Aorta (tissue), 5 donors: ENCODE results near the gene FAM20B. TPM values are rescaled to one million over a fixed set of nuclear protein-coding genes. Genes with fewer than 3 reads are reported as not detected.
"Not testable (repeated sequence)": the region's sequence is repeated elsewhere in the genome, so short reads cannot be mapped to it uniquely, and the experiment has no call there.

Experiments used
- ATAC-seq: fragments of 200-7000 bp; cut with Tn5 transposase; one replicate; pipeline ENCODE4 v1.9.1; 2022; ENCODE audit warnings: moderate library complexity; ENCODE audit not compliant: low FRiP score
- DNase-seq, 2 donors: peaks; one replicate each; pipeline ENCODE4 v3.0.0-alpha.2; 2020
- H3K27ac ChIP-seq, 2 donors: one replicate each; pipeline ENCODE4 v1.5.1; 2013; ENCODE audit warnings: low read length in 2 of 2, mild to moderate bottlenecking in 2 of 2, moderate library complexity in 2 of 2, control low read depth in 1 of 2, inconsistent platforms in 1 of 2, low read depth in 1 of 2
- H3K27me3 ChIP-seq, 2 donors: one replicate each; pipeline ENCODE4 v1.6.1; 2013; ENCODE audit warnings: control low read depth in 1 of 2, low read length in 1 of 2, mild to moderate bottlenecking in 1 of 2, moderate library complexity in 1 of 2; ENCODE audit not compliant: insufficient read depth in 2 of 2, control insufficient read depth in 1 of 2
- H3K36me3 ChIP-seq, 2 donors: one replicate each; pipeline ENCODE4 v1.6.1; 2013; ENCODE audit warnings: control low read depth in 1 of 2, low read length in 1 of 2, mild to moderate bottlenecking in 1 of 2; ENCODE audit not compliant: insufficient read depth in 2 of 2, control insufficient read depth in 1 of 2
- H3K4me1 ChIP-seq, 2 donors: one replicate each; pipeline ENCODE4 v1.6.1; 2013; ENCODE audit warnings: low read length in 2 of 2, control low read depth in 1 of 2, mild to moderate bottlenecking in 1 of 2, moderate library complexity in 1 of 2; ENCODE audit not compliant: insufficient read depth in 2 of 2, control insufficient read depth in 1 of 2
- H3K4me3 ChIP-seq, 2 donors: one replicate each; pipeline ENCODE4 v1.5.1; 2013; ENCODE audit warnings: low read length in 2 of 2, control low read depth in 1 of 2, mild to moderate bottlenecking in 1 of 2
- H3K9me3 ChIP-seq: one replicate; pipeline ENCODE4 v1.6.1; 2013; ENCODE audit warnings: mild to moderate bottlenecking, low read length; ENCODE audit not compliant: control insufficient read depth
- WGBS, 2 donors: extraction: QIAGEN DNeasy Blood & Tissue Kit; methylation state at CpG; one replicate each; pipeline ENCODE4 v1.1.7; 2013; 5-methylcytosine and 5-hydroxymethylcytosine counted together
- intact Hi-C, 2 donors: fragments of 100-400 bp; cut with DNase I; formaldehyde crosslinking; loops; one replicate each; pipeline versions ENCODE4 v1.14.2 to v1.15.0; 2022
- polyA plus RNA-seq, 2 donors: library from polyadenylated mRNA; stranded (reverse); fragments of 200-250 nt; gene quantifications; one replicate each; pipeline ENCODE4 v1.2.3, GENCODE V29; 2013
- total RNA-seq, 2 donors: library from RNA; stranded (reverse); fragmentation: NEBNext Ultra II Directional; extraction: Animal tissue kit (Norgen Biotek cat#: 25700); gene quantifications; one replicate each; pipeline ENCODE4 v1.2.1, GENCODE V29; 2021
- donor health status: healthy with polysubstance abuse.
- donor health status: Bipolar disorder and iron deficiency.
- donor health status: DM: no; HTN: no; CAD: no.
- donor health status: DM: no; HTN: no; CAD: no.
- donor health status: DM: yes; HTN: yes; CAD: no.

Gene FAM20B
- total and polyA plus RNA-seq, 4 donors, result 22.5 to 75.5 (median 39.8) TPM

DNA sequence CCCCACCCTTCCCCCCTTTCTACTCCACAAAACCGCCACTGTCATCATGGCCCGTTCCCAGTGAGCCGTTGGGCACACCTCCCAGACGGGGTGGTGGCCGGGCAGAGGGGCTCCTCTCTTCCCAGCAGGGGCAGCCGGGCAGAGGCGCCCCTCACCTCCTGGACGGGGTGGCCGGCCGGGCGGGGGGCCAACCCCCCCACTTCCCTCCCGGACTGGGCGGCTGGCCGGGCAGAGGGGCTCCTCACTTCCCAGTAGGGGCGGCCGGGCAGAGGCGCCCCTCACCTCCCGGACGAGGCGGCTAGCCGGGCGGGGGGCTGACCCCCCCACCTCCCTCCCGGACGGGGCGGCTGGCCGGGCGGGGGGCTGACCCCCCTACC lies 14.5 kb downstream of the FAM20B start:
- ATAC-seq, H3K9me3 ChIP-seq, H3K27me3 ChIP-seq, DNase-seq, intact Hi-C loops, H3K4me3 ChIP-seq, H3K36me3 ChIP-seq, H3K4me1 ChIP-seq, H3K27ac ChIP-seq: not testable (repeated sequence)
- WGBS, 2 donors, result 94 to 96% methylated on average over 11 to 27 of the region's 27 CpGs

DNA sequence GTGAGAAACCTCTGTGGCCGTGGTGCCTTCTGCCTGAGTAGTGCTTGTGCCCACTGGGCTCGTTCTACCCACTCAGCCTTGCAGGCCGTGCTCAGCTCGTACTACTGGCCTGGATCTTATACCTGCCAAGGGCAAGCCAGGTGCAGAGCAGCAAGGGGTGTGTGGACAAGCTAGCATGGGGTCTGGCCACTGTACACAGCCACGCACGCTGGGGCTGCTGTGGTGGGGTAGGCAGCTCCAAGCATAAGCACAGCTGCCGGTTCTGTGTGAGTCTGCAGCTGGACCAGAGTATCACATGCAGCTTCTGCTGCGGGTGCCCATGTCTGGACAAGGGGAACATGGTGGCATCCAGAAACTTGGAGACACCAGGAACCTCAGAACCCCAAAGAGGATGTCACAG lies 16.4 kb downstream of the FAM20B start:
- no peak for ATAC-seq
- intact Hi-C loops, result no loop called here
- 95 to 97% methylated on average over 8 of the region's 8 CpGs for WGBS, 2 donors

GRCh38 chr1:179042700-179043099 lies 17.0 kb downstream of the FAM20B start:
- Histone ChIP-seq H3K4me1 (peaks cover 0 to 3% of the 10 kb centered on the region in 2 donors), H3K27ac (no peak overlapping the region), H3K9me3 (no peaks in the 10 kb centered on the region), H3K4me3 (no peak overlapping the region), H3K36me3 (no peaks in the 10 kb centered on the region), H3K27me3 (no peaks in the 10 kb centered on the region)
- ATAC-seq (no peak), DNase-seq (no peak)
- WGBS, 2 donors, result 98 to 99% methylated on average over 5 of the region's 5 CpGs
- intact Hi-C loops, result no loop called here

More for the DNA sequence above, 16.4 kb downstream of the FAM20B start:
- H3K4me3 ChIP-seq, result no peak overlapping the region
- H3K27ac ChIP-seq, result no peak overlapping the region
- peaks cover 0 to 2% of the 10 kb centered on the region in 2 donors for H3K4me1 ChIP-seq
- H3K9me3 ChIP-seq, result no peaks in the 10 kb centered on the region
- no peak for DNase-seq
- no peaks in the 10 kb centered on the region for H3K27me3 ChIP-seq
- no peaks in the 10 kb centered on the region for H3K36me3 ChIP-seq

DNA sequence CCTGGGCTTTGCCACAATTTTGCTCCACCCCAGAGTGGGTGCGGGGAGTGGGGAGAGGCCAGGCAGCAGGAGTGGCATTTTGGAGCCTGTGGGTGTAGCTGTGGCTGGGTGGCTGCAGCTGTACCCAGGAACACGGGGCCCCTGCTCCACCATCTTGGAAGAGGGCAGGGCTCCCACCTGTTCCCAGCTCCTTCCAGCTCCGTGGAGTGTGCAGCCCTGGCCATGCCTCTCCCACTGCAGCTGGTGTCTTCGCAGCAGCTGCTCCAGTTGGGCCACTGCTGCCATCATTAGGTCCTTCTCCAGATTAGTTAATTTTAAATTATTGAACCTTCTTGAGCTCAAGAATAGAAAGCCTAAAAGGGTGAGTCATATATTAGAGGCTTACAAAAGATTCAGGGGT lies 17.6 kb downstream of the FAM20B start:
- 93 to 97% methylated on average over 4 of the region's 4 CpGs for WGBS, 2 donors
- Histone ChIP-seq H3K4me3 (no peak overlapping the region), H3K9me3 (no peaks in the 10 kb centered on the region), H3K27ac (no peak overlapping the region), H3K36me3 (no peaks in the 10 kb centered on the region), H3K4me1 (peaks cover 0 to 3% of the 10 kb centered on the region in 2 donors), H3K27me3 (no peaks in the 10 kb centered on the region)
- intact Hi-C loops, result no loop called here
- ATAC-seq, result no peak
- DNase-seq, result no peak

GRCh38 chr1:179043907-179044306 lies 18.2 kb downstream of the FAM20B start:
- ATAC-seq (no peak), DNase-seq (no peak)
- intact Hi-C loops, result no loop called here
- H3K4me1 ChIP-seq, result peaks cover 0 to 3% of the 10 kb centered on the region in 2 donors
- no peak overlapping the region for H3K4me3 ChIP-seq
- no peak overlapping the region for H3K27ac ChIP-seq
- no peaks in the 10 kb centered on the region for H3K9me3 ChIP-seq
- H3K27me3 ChIP-seq, result no peaks in the 10 kb centered on the region
- 95 to 98% methylated on average over 5 of the region's 5 CpGs for WGBS, 2 donors
- H3K36me3 ChIP-seq, result no peaks in the 10 kb centered on the region

- no peaks in the 10 kb centered on the region for H3K27me3 ChIP-seq
- DNase-seq, result no peak
These were observed 21.3 kb downstream of the FAM20B start for GRCh38 chr1:179046808-179047635.

DNA sequence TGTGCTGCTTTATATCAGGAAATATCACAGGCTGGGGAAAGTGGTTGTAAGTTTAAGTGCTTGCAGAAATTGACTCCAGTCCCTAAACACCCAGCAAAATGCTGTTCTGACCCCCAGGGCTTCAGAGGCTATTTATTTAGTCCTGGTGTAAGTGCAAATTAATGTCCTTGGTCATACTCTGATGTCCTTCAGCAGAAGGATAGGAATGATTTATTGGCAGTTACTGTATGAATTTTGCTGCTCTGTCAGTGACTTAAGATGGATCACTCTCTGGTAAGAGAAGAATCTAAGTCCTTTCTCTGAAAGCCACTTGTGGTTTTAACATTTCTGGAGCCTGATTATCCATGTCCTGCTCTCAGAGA lies 21.9 kb downstream of the FAM20B start:
- DNase-seq, result no peak
- no peak for ATAC-seq
- Histone ChIP-seq H3K4me3 (no peak overlapping the region), H3K9me3 (no peaks in the 10 kb centered on the region), H3K36me3 (peaks cover 0 to 3% of the 10 kb centered on the region in 2 donors), H3K4me1 (peaks cover 0 to 3% of the 10 kb centered on the region in 2 donors), H3K27ac (no peak overlapping the region), H3K27me3 (no peaks in the 10 kb centered on the region)
- intact Hi-C loops, result no loop called here

More at GRCh38 chr1:179046808-179047635, 21.3 kb downstream of the FAM20B start:
- Histone ChIP-seq H3K4me3 (no peak overlapping the region), H3K27ac (no peak overlapping the region), H3K9me3 (no peaks in the 10 kb centered on the region), H3K36me3 (peaks cover 0 to 3% of the 10 kb centered on the region in 2 donors), H3K4me1 (peaks cover 0 to 3% of the 10 kb centered on the region in 2 donors)
- intact Hi-C loops, result no loop called here
- WGBS, 2 donors, result 90 to 91% methylated on average over 14 of the region's 14 CpGs
- no peak for ATAC-seq

- intact Hi-C loops, result no loop called here
- no peak overlapping the region for H3K4me3 ChIP-seq
- peaks cover 0 to 3% of the 10 kb centered on the region in 2 donors for H3K4me1 ChIP-seq
- H3K27me3 ChIP-seq, result no peaks in the 10 kb centered on the region
- H3K9me3 ChIP-seq, result no peaks in the 10 kb centered on the region
- H3K36me3 ChIP-seq, result peaks cover 0 to 3% of the 10 kb centered on the region in 2 donors
- ATAC-seq (no peak), DNase-seq (no peak)
- 94 to 95% methylated on average over 1 of the region's 1 CpG for WGBS, 2 donors
- no peak overlapping the region for H3K27ac ChIP-seq
These were observed 22.8 kb downstream of the FAM20B start for GRCh38 chr1:179048339-179049124.
